Uterus (tissue), 4 donors: ENCODE measurements around the gene DUSP22. TPM values are rescaled to one million over a fixed set of nuclear protein-coding genes. Genes with fewer than 3 reads are reported as not detected.

Experiments
- DNase-seq, 2 donors: peaks; one replicate each; pipeline ENCODE4 v3.0.0-alpha.2; 2019 to 2020
- H3K27ac ChIP-seq, 2 donors: fragments of 200-600 bp; sonication (generic); 1 replicate in 1 of 2; 2 replicates in 1 of 2; pipeline ENCODE4 v1.5.1; 2016 to 2018
- H3K27me3 ChIP-seq, 2 donors: fragments of 200-600 bp; sonication (generic); one replicate each; pipeline ENCODE4 v1.5.1; 2018 to 2019; ENCODE audit warnings: control low read depth in 1 of 2
- H3K36me3 ChIP-seq, 2 donors: fragments of 200-600 bp; sonication (generic); one replicate each; pipeline ENCODE4 v1.5.1; 2019; ENCODE audit warnings: control low read depth in 1 of 2
- H3K4me1 ChIP-seq, 2 donors: fragments of 200-600 bp; sonication (generic); one replicate each; pipeline ENCODE4 v1.5.1; 2018 to 2019; ENCODE audit warnings: control low read depth in 1 of 2
- H3K4me3 ChIP-seq, 2 donors: fragments of 200-600 bp; sonication (generic); 1 replicate in 1 of 2; 2 replicates in 1 of 2; pipeline ENCODE4 v1.5.1; 2018 to 2019; ENCODE audit warnings: mild to moderate bottlenecking in 1 of 2
- H3K9me3 ChIP-seq, 2 donors: fragments of 200-600 bp; sonication (generic); one replicate each; pipeline ENCODE4 v1.5.1; 2019; ENCODE audit warnings: control low read depth in 1 of 2
- CTCF ChIP-seq, 4 experiments: fragments of 200-600 bp in 2 of 4; fragments of 450-650 bp in 2 of 4; sonication (generic) in 2 of 4; IDR thresholded peaks; one replicate each; pipeline ENCODE4 v1.5.1; 2016 to 2019; ENCODE audit warnings: antibody characterized with exemption in 4 of 4, mild to moderate bottlenecking in 2 of 4, moderate library complexity in 1 of 4
- POLR2A ChIP-seq, 2 donors: fragments of 450-650 bp; IDR thresholded peaks; one replicate each; pipeline ENCODE4 v1.6.1; 2016; ENCODE audit warnings: antibody characterized with exemption in 2 of 2, mild to moderate bottlenecking in 1 of 2, moderate library complexity in 1 of 2
- intact Hi-C: fragments of 100-400 bp; cut with DNase I; formaldehyde crosslinking; loops from one replicate; pipeline ENCODE4 v1.15.1; 2023; ENCODE audit warnings: low total_unique reads
- total RNA-seq, 4 donors: library from RNA; depleted of rRNA in 3 of 4; stranded (reverse); fragments of >200 nt in 3 of 4; gene quantifications; one replicate each; pipeline versions ENCODE4 v1.1.0 to v1.2.4, GENCODE V29; 2014 to 2023
- donor health status: DM: yes; HTN: yes; CAD: no.

Gene DUSP22
- total RNA-seq, 4 donors from 2014 or later, result 22.8 to 78.5 (median 46.0) TPM

GRCh38 chr6:293193-294174 lies 1.2 kb downstream of the DUSP22 start:
- TF ChIP-seq POLR2A (IDR thresholded peaks at IDR 0.05), result no peak
- TF ChIP-seq CTCF (IDR thresholded peaks at IDR 0.05), result no peak
- Histone ChIP-seq H3K4me3 (peak overlapping the region; percentile 58 to 60), H3K27ac (peak overlapping the region; percentile 91 to 96), H3K27me3 (no peaks in the 10 kb centered on the region), H3K36me3 (no peaks in the 10 kb centered on the region), H3K4me1 (no peaks in the 10 kb centered on the region), H3K9me3 (no peaks in the 10 kb centered on the region)
- peak; percentile 42 to 43 for DNase-seq
- intact Hi-C loops, result no loop called here

DNA sequence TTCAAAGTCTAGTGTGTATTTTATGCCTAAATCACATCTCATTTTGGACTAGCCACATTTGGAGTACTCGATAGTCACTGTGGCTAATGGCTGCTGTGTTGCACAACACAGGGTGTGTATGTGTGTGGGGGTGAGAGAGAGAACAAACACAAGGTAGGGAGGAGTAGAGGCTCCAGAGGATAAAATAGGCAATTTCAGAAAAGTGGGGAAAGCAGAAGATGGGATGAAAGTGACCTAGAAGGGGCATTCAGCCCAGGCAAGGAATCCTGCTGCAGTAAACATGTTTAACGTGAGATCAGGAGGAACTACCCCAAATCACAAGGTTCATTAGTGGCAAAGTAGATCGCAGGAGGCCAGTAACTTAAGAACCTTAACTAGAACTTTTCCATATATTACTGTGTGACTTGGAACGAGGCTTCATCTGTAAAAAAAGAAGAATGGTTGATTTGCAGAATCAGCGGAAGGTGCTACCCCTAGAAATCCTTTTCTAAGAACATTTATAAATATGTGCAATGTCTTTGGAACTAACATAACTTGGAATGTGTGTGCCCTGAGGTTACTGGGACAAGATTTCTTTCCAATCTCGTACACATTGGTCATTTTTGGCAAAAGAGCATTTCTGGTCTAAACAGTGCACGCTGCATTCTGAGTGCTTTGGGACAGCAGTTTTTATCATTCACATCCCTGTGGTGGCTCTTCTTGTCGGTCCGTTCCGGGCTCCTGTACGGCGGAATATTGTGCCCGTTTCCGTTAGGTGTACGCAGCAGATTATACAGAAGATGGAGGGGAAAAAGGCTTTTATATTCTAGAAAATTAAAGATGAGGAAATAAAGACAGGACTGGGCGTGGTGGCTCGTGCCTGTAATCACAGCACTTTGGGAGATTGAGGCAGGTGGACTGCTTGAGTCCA lies 2.6 kb downstream of the DUSP22 start:
- Histone ChIP-seq H3K9me3 (no peaks in the 10 kb centered on the region), H3K4me1 (no peaks in the 10 kb centered on the region), H3K27ac (no peak overlapping the region), H3K4me3 (no peak overlapping the region), H3K36me3 (no peaks in the 10 kb centered on the region), H3K27me3 (no peaks in the 10 kb centered on the region)
- DNase-seq, result no peak
- intact Hi-C loops, result no loop called here
- TF ChIP-seq CTCF (IDR thresholded peaks at IDR 0.05) (no peak), POLR2A (IDR thresholded peaks at IDR 0.05) (no peak)

GRCh38 chr6:296151-297122 lies 4.2 kb downstream of the DUSP22 start:
- intact Hi-C loops, result no loop called here
- no peaks in the 10 kb centered on the region for H3K9me3 ChIP-seq

More at GRCh38 chr6:296151-297122, 4.2 kb downstream of the DUSP22 start:
- Histone ChIP-seq H3K27ac (no peak overlapping the region), H3K4me1 (no peaks in the 10 kb centered on the region), H3K36me3 (no peaks in the 10 kb centered on the region), H3K27me3 (no peaks in the 10 kb centered on the region), H3K4me3 (no peak overlapping the region)
- no peak for DNase-seq
- TF ChIP-seq CTCF (IDR thresholded peaks at IDR 0.05), result no peak
